Umbilical cord (tissue), 2 donors: ENCODE results near the gene SEMA3C. TPM values are rescaled to one million over a fixed set of nuclear protein-coding genes. Genes with fewer than 3 reads are reported as not detected.

Experiments
- DNase-seq: peaks from one replicate; pipeline ENCODE4 v3.0.0-alpha.2; 2015; ENCODE audit warnings: low spot score
- total RNA-seq: library from RNA; depleted of rRNA; stranded (reverse); fragments of >200 nt; gene quantifications from one replicate; pipeline ENCODE4 v1.2.3, GENCODE V29; 2014; ENCODE audit warnings: low replicate concordance; ENCODE audit not compliant: insufficient read depth

Gene SEMA3C
- total RNA-seq, 1 donor from 2014 or later, result 93.4 TPM

DNA sequence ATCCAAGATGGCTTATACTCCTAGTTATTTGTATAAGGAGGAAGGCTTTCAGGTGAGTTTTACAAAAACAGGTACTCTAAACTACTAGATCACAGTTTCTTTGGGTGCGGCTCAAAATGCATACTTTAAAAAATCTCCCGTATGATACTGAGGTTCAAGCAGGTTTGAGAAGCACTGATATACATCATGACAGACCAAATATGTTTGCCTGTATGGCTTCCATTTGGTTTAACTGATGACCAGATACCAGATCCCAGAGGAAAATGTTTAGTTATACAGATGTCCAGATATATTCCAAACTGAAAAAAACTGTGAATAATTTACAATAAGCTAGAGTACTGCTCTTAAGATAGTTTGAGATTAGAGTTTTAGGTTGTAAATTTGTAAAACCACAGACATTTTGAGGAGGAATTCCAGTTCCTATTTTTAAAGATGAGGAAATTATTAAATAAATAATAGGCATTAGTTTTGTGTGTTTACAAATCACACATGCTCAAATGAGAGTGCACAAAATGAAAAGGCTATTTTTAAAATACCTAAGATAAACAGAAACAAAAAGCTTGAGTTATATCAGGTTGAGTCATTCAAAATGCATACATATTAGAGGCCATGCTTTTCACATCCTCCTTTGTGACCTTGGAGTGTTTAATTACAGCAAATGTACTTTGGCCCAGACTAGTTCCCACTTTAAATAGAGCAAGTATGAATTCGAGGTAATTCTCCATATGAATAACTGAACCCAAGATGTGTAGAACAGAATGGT is 60.5 kb downstream of the SEMA3C start:
- DNase-seq, result no peak

DNA sequence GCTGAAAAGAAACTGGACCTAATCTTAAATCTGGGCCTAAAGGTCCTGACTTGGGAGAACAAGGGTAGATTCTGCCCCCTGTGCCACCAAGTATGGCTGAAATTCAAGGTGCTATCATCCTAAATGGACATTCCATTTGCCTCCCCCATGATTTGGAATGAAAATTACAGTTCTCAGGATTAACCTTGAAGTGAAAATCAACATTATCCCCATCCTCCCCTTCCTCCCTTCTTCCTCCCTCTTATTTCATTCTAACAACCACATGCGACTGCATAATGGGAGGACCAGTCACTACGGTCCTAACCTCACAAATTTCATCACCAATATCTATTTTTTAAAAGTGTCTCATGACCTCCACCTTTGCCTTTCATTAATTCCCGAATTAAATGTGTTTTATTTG is 62.1 kb downstream of the SEMA3C start:
- DNase-seq, result no peak

GRCh38 chr7:80851896-80852476 is 66.9 kb downstream of the SEMA3C start:
- DNase-seq, result no peak

DNA sequence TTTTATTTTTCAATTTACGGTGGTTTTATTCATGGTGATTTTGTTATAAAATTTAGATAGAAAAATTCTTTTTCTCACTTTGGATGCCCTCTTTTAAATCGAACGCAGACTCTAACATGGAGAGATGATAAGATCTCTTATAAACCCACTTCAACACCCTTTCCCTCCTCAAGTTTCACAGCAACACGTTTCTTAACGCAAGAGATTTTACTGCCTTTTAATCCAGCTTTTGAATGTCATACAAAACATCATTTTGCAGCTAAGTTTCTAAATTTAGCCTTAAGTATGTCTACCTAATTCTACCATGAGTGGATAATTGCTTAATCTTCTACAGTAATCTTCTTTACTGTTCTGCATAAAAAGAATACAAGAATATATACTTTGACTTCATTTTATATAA is 70.0 kb downstream of the SEMA3C start:
- DNase-seq, result no peak

DNA sequence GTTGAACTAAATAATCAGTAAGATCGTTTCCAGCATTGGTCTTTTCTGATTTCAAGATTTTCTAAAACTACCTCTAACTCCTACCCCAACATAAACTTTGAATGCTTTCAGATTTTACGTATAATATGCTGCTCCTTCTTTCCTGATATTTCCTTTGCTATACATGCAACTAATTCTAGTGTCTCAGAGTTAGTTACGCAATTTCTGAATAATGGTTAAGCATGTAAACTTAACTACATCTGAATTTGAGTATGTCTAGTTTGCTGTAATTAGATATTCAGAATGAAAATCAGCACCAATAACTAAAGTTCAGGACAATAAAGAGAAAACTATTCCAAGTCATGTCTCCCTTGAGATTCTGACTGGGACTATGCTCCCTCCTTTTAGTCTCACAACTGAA is 71.0 kb downstream of the SEMA3C start:
- no peak for DNase-seq

DNA sequence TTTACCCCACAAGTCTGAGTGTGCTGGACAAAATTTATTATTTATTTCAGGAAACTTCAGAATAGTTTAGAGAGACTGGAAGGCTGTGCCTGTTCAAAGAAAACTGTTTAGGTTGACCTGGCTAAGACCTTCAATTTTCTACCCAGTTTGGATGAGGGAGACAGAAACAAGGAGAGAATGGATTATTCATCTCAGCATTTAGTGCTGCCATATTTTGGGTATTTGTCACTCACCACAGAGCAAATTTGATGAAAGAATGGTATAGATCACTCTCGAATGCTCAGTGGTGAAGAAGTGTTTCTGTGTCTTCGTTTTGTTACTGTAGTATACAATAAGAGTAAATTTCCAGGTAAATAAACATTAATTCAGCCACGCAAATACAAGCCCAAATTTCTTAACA is 71.8 kb downstream of the SEMA3C start:
- DNase-seq, result no peak

DNA sequence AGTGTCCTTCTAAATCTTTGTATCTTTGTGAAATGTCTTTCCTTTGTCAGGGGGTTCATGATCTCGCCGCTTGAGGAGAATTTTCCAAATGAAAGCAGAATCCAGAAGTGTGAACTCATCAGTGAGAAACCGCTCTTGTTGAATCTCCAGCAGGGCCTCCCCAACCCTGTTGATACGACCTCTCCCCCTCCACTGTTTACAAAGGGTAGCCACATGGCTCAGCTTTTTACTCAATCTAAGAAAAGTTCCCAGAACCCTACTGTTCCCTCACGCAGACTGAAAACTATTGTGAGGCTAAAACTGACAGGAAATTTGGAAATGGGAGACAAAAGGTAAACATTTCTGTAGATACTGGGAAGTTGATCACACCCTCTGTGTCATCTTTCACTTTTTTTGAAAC is 73.9 kb downstream of the SEMA3C start:
- DNase-seq, result no peak

GRCh38 chr7:80843018-80843677 is 75.7 kb downstream of the SEMA3C start:
- no peak for DNase-seq

GRCh38 chr7:80842022-80842790 is 76.6 kb downstream of the SEMA3C start:
- DNase-seq, result no peak

DNA sequence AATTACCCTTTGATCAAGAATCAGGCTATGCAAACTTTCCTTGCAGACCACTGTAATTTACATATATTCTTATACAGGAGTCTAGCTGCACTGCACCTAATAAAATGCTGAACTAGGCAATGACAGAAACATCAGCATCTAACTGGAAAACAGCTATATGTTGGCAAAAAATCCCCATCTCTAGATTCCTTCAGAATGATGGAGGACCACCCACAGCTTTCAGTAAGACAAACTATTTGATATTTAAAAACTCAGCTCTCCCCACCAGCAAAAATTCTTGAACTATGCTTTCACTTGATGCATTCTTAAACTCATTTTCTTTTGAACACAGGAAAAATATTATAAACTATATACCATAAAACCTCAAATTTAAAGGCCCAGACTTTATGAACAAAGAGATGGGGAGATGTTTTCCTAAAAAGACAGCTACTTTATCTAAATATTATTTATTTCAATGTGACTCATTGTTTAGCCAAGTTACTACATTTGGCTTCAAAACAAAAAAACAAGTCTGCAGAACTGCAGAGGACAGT is 77.4 kb downstream of the SEMA3C start:
- DNase-seq, result no peak

- no peak for DNase-seq
These were observed 78.2 kb downstream of the SEMA3C start for GRCh38 chr7:80840681-80841080.

DNA sequence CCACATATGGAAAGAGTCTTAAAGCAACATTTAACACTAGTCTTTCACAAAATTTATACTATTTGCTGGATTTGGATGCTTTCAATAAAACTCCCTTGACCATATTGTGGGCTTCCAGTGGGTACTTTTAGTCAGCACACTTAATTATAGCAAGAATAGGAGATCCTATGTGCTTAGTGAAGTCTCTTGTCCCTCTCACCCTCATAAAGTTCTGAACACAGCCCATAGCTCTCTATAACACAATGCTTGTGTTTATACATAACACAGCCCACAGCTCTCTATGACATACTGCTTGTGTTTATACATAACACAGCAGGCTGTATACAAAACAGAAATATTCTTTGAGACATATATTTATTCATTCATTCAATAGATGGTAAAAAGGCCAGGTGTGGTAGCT is 79.0 kb downstream of the SEMA3C start:
- DNase-seq, result no peak

GRCh38 chr7:80838643-80839042 is 80.2 kb downstream of the SEMA3C start:
- no peak for DNase-seq

DNA sequence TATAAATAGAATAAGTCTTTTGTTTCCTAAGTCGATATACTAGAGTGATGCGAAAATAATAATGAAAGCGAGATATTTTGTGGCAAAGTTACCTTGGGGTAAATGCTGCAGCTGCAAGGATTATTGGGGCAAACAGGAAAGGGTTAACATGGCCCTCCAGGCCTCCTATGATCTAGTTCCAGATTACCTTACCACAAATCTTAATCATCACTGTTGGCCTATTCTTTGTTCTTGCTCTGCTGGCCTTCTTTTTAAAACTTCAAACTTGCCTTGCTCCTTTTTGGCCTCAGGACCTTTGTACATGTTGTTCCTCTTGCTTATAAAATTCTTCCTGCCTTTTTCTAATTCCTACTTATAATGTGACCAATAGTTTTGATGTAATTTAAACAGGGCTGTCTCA is 81.5 kb downstream of the SEMA3C start:
- no peak for DNase-seq

DNA sequence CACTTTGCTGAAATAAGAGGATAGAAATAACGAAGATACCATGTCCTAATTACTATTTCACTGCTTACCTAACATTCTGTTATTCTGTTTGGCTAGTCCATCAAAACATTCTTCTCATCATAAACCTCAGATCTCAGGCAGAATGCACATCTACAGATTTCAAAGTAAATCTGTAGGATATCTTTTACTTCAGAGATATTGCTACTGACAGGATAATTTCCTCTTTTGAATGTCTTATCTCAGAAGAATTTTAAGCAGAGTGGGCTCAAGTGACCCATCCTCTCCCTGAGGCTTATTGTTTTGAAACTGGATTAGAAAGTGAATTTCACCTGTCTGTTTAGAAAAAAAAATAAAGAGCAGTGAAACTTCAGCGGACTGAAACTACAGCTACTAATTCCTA is 83.6 kb downstream of the SEMA3C start:
- no peak for DNase-seq

DNA sequence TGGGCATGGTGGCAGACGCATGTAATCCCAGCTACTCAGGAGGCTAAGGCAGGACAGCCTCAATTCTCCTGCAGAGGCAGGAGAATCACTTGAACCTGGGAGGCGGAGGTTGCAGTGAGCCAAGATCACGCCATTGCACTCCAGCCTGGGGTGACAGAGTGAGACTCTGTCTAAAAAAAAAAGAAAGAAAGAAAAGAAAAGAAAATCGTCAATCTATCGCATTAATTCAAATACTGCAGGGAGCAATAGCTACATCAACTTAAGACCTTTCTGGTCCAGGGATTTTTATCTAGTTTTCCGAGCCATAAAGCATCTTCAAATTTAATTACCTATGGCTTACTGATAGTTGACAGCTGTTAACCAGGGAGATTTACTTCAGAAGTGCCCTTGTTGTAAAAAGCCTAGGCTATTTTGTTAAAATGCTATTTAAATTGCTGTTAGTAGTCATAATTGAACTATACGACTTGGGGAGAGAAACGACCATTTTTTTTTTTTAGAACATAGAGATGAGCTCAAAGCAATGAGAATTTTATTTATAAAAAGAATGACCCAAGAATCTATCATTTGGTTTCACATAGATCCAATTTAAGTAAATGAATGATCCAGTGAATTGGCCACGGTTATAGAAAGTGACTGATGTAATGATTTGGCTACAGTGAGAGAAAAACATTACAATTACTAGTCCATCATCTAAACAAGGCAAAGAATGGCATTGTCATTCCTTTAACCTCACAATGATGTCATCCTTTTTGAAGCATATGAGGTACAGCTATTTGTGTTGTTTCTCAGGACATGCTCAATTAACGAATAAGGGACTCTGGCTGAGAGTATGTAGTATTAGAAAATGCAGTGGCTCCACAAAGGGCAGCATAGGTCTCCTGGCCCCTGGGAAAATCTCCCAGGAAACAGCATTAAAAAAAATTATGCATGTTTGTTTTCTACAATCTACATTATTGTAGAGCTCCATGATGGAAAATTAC is 85.3 kb downstream of the SEMA3C start:
- DNase-seq, result no peak

- DNase-seq, result no peak
These were observed 86.8 kb downstream of the SEMA3C start for GRCh38 chr7:80832006-80832405.

DNA sequence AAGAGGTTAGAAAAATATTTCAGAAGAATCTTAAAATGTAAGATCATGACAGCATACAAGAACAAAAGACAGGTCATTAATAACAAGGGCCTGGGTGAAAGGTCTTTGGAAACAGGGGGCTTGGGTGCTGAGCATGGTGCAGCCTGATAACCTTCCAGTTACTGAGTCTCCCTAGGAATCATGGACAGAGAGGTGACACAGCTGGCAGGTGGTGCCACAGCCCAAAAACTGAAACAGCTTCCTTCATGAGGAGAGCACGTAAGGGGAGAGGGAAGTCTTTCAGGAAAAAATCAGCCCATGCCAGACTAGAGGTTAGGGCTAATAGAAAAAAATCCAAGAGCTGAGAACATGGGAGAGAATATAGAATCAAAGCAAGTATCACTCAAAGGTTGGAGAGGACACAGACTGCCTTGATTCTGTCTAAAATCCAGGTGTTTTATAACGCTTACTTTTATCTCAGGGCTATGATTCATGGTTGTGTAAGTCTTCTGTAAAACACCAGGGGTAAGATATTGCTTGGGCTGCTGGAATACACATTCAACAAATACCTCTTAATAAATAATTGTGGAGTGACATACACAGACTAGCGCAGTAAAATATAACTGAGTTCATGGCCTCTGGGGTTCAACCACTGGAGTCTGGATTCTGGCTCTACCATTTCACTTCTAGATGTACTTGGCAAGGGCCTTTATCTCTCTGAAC is 88.1 kb downstream of the SEMA3C start:
- no peak for DNase-seq

DNA sequence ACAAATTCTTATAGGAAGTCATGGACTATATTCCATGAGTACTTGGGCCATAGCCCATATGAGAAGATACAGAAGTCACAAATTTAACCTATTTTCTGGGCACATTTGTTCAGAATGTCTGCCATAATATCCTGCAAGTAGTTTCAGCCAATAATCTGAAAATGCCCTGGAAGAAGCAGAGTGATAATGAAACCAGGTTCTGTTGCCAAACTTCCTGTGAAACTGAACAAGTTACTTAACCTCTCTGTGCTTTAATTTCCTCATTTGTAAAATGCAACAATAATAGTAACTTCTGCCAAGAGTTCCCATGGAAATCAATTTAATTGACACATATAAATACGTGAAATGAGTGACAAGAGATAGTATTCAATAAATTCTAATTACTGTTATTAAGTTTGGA is 88.8 kb downstream of the SEMA3C start:
- no peak for DNase-seq

- DNase-seq, result no peak
These were observed 89.3 kb downstream of the SEMA3C start for GRCh38 chr7:80829527-80829926.
